ENCODE results near the gene EIF2S3.

DNA sequence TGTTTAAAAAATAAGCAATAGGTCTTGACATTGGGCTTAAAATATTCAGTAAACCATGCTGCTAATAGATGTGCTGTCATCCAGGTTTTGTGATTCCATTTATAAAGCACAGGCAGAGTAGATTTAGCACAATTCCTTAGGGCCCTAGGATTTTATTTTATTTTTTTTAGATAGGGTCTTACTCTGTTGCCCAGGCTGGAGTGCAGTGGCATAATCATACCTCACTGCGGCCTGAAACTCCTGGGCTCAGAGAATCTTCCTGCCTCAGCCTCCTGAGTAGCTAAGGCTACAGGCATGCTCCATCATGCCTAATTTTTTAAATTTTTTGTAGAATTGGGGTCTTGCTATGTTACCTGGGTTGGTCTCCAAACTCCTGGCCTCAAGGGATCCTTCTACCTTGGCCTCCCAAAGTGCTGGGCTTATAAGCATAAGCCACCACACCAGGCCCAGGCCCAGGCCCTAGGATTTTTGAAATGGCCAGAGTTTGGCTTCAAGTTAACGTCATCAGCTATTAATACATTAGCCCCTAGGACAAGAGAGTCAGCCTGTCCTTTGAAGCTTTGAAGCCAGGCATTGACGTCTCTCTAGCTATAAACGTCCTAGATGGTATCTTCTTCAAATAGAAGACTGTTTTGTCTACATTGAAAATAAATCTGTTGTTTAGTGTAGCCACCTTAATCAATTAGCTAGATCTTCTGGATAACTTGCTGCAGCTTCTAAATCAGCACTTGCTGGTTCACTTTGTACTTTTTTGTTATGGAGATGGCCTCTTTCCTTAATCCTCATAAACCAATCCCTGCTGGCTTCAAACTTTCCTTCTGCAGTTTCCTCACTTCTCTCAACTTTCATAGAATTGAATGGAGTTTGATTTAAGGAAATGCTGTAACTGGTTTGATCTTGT lies 35.8 kb downstream of the EIF2S3 start:
- TF ChIP-seq POLR2AphosphoS5 (IDR thresholded peaks at IDR 0.05; ENCODE audit: low read depth, low read length) = no peak
- no peak for TF ChIP-seq POLR2A (IDR thresholded peaks at IDR 0.05; ENCODE audit: low read depth, low read length)
- no peak for TF ChIP-seq TAF1 (IDR thresholded peaks at IDR 0.05; ENCODE audit: low read depth, low read length)
- TF ChIP-seq SPI1 (IDR thresholded peaks at IDR 0.05; ENCODE audit: low read depth, low read length) = no peak
- TF ChIP-seq POU2F2 (IDR thresholded peaks at IDR 0.05; ENCODE audit: low read depth, low read length) = no peak
- TF ChIP-seq PAX5 (IDR thresholded peaks at IDR 0.05; ENCODE audit: insufficient read depth, low read length, severe bottlenecking) = no peak

Measured in GM12891 (cell line).